RWPE2 (cell line): Measurements from ENCODE around the gene MEOX2.

Experiments
- ATAC-seq: fragments of 200-7000 bp; cut with Tn5 transposase; 3 replicates; pipeline ENCODE4 v1.9.1; 2021; ENCODE audit warnings: low read depth
- DNase-seq: peaks from one replicate; pipeline ENCODE4 v3.0.0-alpha.2; 2020; ENCODE audit warnings: low spot score
- H3K27ac ChIP-seq: fragments of 450-650 bp; 2 replicates; pipeline ENCODE4 v1.5.1; 2017; ENCODE audit warnings: mild to moderate bottlenecking; ENCODE audit not compliant: poor library complexity, severe bottlenecking
- H3K27me3 ChIP-seq: fragments of 250-450 bp; sonication (Bioruptor Pico); 2 replicates; pipeline ENCODE4 v1.5.1; 2021; ENCODE audit warnings: mild to moderate bottlenecking, moderate library complexity; ENCODE audit not compliant: insufficient read depth, poor library complexity, severe bottlenecking
- H3K36me3 ChIP-seq: fragments of 250-450 bp; sonication (Bioruptor Pico); 2 replicates; pipeline ENCODE4 v1.5.1; 2020; ENCODE audit warnings: low read depth, mild to moderate bottlenecking, moderate library complexity
- H3K4me1 ChIP-seq: fragments of 250-450 bp; sonication (Bioruptor Pico); 2 replicates; pipeline ENCODE4 v1.5.1; 2021; ENCODE audit warnings: mild to moderate bottlenecking, moderate library complexity; ENCODE audit not compliant: insufficient read depth, poor library complexity, severe bottlenecking
- H3K4me3 ChIP-seq: fragments of 250-450 bp; sonication (Bioruptor Pico); 2 replicates; pipeline ENCODE4 v1.5.1; 2021; ENCODE audit warnings: mild to moderate bottlenecking, moderate library complexity; ENCODE audit not compliant: severe bottlenecking
- H3K9me3 ChIP-seq: fragments of 250-450 bp; sonication (Bioruptor Pico); 2 replicates; pipeline ENCODE4 v1.5.1; 2021; ENCODE audit warnings: mild to moderate bottlenecking, moderate library complexity; ENCODE audit not compliant: severe bottlenecking
- CTCF ChIP-seq: fragments of 450-650 bp; IDR thresholded peaks from one replicate; pipeline ENCODE4 v1.5.1; 2017; ENCODE audit warnings: mild to moderate bottlenecking, moderate library complexity; ENCODE audit not compliant: poor library complexity, severe bottlenecking

MEOX2 gene

GRCh38 chr7:15610503-15610902, 76.0 kb downstream of the MEOX2 start:
- H3K4me1 ChIP-seq, result no peaks in the 10 kb centered on the region
- H3K4me3 ChIP-seq, result no peak overlapping the region
- DNase-seq (no peak), ATAC-seq (no peak)
- TF ChIP-seq CTCF, result no peak
- H3K36me3 ChIP-seq, result no peaks in the 10 kb centered on the region
- peaks cover 24% of the 10 kb centered on the region for H3K27me3 ChIP-seq
- no peaks in the 10 kb centered on the region for H3K9me3 ChIP-seq
- H3K27ac ChIP-seq, result no peak overlapping the region

GRCh38 chr7:15609287-15609686, 77.2 kb downstream of the MEOX2 start:
- H3K27me3 ChIP-seq, result peaks cover 25% of the 10 kb centered on the region
- H3K4me3 ChIP-seq, result no peak overlapping the region
- no peak for ATAC-seq

GRCh38 chr7:15607529-15608210, 78.8 kb downstream of the MEOX2 start:
- no peaks in the 10 kb centered on the region for H3K9me3 ChIP-seq
- no peak for ATAC-seq
- H3K27ac ChIP-seq, result no peak overlapping the region
- no peak for TF ChIP-seq CTCF
- peaks cover 25% of the 10 kb centered on the region for H3K27me3 ChIP-seq
- H3K36me3 ChIP-seq, result no peaks in the 10 kb centered on the region
- no peak for DNase-seq
- H3K4me1 ChIP-seq, result no peaks in the 10 kb centered on the region
- no peak overlapping the region for H3K4me3 ChIP-seq

More at GRCh38 chr7:15609287-15609686, 77.2 kb downstream of the MEOX2 start:
- Histone ChIP-seq H3K9me3 (no peaks in the 10 kb centered on the region), H3K36me3 (no peaks in the 10 kb centered on the region), H3K4me1 (no peaks in the 10 kb centered on the region), H3K27ac (no peak overlapping the region)
- no peak for TF ChIP-seq CTCF
- no peak for DNase-seq

- ATAC-seq (no peak), DNase-seq (no peak)
- Histone ChIP-seq H3K4me3 (no peak overlapping the region), H3K4me1 (no peaks in the 10 kb centered on the region), H3K27ac (no peak overlapping the region), H3K9me3 (no peaks in the 10 kb centered on the region), H3K27me3 (peaks cover 20% of the 10 kb centered on the region), H3K36me3 (no peaks in the 10 kb centered on the region)
- TF ChIP-seq CTCF, result no peak
Measured at GRCh38 chr7:15606561-15606960, 79.9 kb downstream of the MEOX2 start.

- H3K4me1 ChIP-seq, result no peaks in the 10 kb centered on the region
- H3K27me3 ChIP-seq, result peaks cover 10% of the 10 kb centered on the region
- no peaks in the 10 kb centered on the region for H3K9me3 ChIP-seq
- H3K4me3 ChIP-seq, result no peak overlapping the region
- no peak for TF ChIP-seq CTCF
- no peak for DNase-seq
- no peaks in the 10 kb centered on the region for H3K36me3 ChIP-seq
- no peak for ATAC-seq
- no peak overlapping the region for H3K27ac ChIP-seq
Measured at GRCh38 chr7:15604166-15604565, 82.3 kb downstream of the MEOX2 start.
